Uterus (tissue), 4 donors: ENCODE measurements around the gene GABRB1. TPM values are rescaled to one million over a fixed set of nuclear protein-coding genes. Genes with fewer than 3 reads are reported as not detected.

Source experiments
- DNase-seq, 2 donors: peaks; one replicate each; pipeline ENCODE4 v3.0.0-alpha.2; 2019 to 2020
- H3K27ac ChIP-seq, 2 donors: fragments of 200-600 bp; sonication (generic); 1 replicate in 1 of 2; 2 replicates in 1 of 2; pipeline ENCODE4 v1.5.1; 2016 to 2018
- H3K27me3 ChIP-seq, 2 donors: fragments of 200-600 bp; sonication (generic); one replicate each; pipeline ENCODE4 v1.5.1; 2018 to 2019; ENCODE audit warnings: control low read depth in 1 of 2
- H3K36me3 ChIP-seq, 2 donors: fragments of 200-600 bp; sonication (generic); one replicate each; pipeline ENCODE4 v1.5.1; 2019; ENCODE audit warnings: control low read depth in 1 of 2
- H3K4me1 ChIP-seq, 2 donors: fragments of 200-600 bp; sonication (generic); one replicate each; pipeline ENCODE4 v1.5.1; 2018 to 2019; ENCODE audit warnings: control low read depth in 1 of 2
- H3K4me3 ChIP-seq, 2 donors: fragments of 200-600 bp; sonication (generic); 1 replicate in 1 of 2; 2 replicates in 1 of 2; pipeline ENCODE4 v1.5.1; 2018 to 2019; ENCODE audit warnings: mild to moderate bottlenecking in 1 of 2
- H3K9me3 ChIP-seq, 2 donors: fragments of 200-600 bp; sonication (generic); one replicate each; pipeline ENCODE4 v1.5.1; 2019; ENCODE audit warnings: control low read depth in 1 of 2
- CTCF ChIP-seq, 4 experiments: fragments of 200-600 bp in 2 of 4; fragments of 450-650 bp in 2 of 4; sonication (generic) in 2 of 4; IDR thresholded peaks; one replicate each; pipeline ENCODE4 v1.5.1; 2016 to 2019; ENCODE audit warnings: antibody characterized with exemption in 4 of 4, mild to moderate bottlenecking in 2 of 4, moderate library complexity in 1 of 4
- POLR2A ChIP-seq, 2 donors: fragments of 450-650 bp; IDR thresholded peaks; one replicate each; pipeline ENCODE4 v1.6.1; 2016; ENCODE audit warnings: antibody characterized with exemption in 2 of 2, mild to moderate bottlenecking in 1 of 2, moderate library complexity in 1 of 2
- intact Hi-C: fragments of 100-400 bp; cut with DNase I; formaldehyde crosslinking; loops from one replicate; pipeline ENCODE4 v1.15.1; 2023; ENCODE audit warnings: low total_unique reads
- total RNA-seq, 4 donors: library from RNA; depleted of rRNA in 3 of 4; stranded (reverse); fragments of >200 nt in 3 of 4; gene quantifications; one replicate each; pipeline versions ENCODE4 v1.1.0 to v1.2.4, GENCODE V29; 2014 to 2023
- donor health status: DM: yes; HTN: yes; CAD: no.

The GABRB1 gene
- total RNA-seq, 4 donors from 2014 or later = 1.2 to 1.5 TPM; not detected in 2

- Histone ChIP-seq H3K36me3 (no peaks in the 10 kb centered on the region), H3K4me1 (no peaks in the 10 kb centered on the region), H3K27ac (no peak overlapping the region), H3K9me3 (no peaks in the 10 kb centered on the region), H3K4me3 (no peak overlapping the region), H3K27me3 (no peaks in the 10 kb centered on the region)
- intact Hi-C loops = no loop called here
- no peak for DNase-seq
- TF ChIP-seq POLR2A (IDR thresholded peaks at IDR 0.05) (no peak), CTCF (IDR thresholded peaks at IDR 0.05) (no peak)
Measured at GRCh38 chr4:47340914-47341313, 309.5 kb downstream of the GABRB1 start.

- no peak for TF ChIP-seq CTCF (IDR thresholded peaks at IDR 0.05)
- TF ChIP-seq POLR2A (IDR thresholded peaks at IDR 0.05) = no peak
- no peak for DNase-seq
- Histone ChIP-seq H3K4me1 (no peaks in the 10 kb centered on the region), H3K27ac (no peak overlapping the region), H3K27me3 (no peaks in the 10 kb centered on the region), H3K9me3 (no peaks in the 10 kb centered on the region), H3K4me3 (no peak overlapping the region), H3K36me3 (no peaks in the 10 kb centered on the region)
- intact Hi-C loops = no loop called here
Measured at GRCh38 chr4:47342796-47343195, 311.4 kb downstream of the GABRB1 start.

GRCh38 chr4:47349326-47349725 lies 318.0 kb downstream of the GABRB1 start:
- Histone ChIP-seq H3K27ac (no peak overlapping the region), H3K27me3 (no peaks in the 10 kb centered on the region), H3K4me3 (no peak overlapping the region), H3K9me3 (no peaks in the 10 kb centered on the region), H3K36me3 (no peaks in the 10 kb centered on the region), H3K4me1 (no peaks in the 10 kb centered on the region)
- intact Hi-C loops = no loop called here
- DNase-seq = no peak
- TF ChIP-seq CTCF (IDR thresholded peaks at IDR 0.05) (no peak), POLR2A (IDR thresholded peaks at IDR 0.05) (no peak)

GRCh38 chr4:47355568-47355967 lies 324.2 kb downstream of the GABRB1 start:
- Histone ChIP-seq H3K27ac (no peak overlapping the region), H3K9me3 (no peaks in the 10 kb centered on the region), H3K36me3 (no peaks in the 10 kb centered on the region), H3K4me1 (no peaks in the 10 kb centered on the region), H3K4me3 (no peak overlapping the region), H3K27me3 (no peaks in the 10 kb centered on the region)
- TF ChIP-seq CTCF (IDR thresholded peaks at IDR 0.05) (no peak), POLR2A (IDR thresholded peaks at IDR 0.05) (no peak)
- intact Hi-C loops = no loop called here
- no peak for DNase-seq

GRCh38 chr4:47359891-47360290 lies 328.5 kb downstream of the GABRB1 start:
- intact Hi-C loops = no loop called here
- TF ChIP-seq POLR2A (IDR thresholded peaks at IDR 0.05) = no peak
- no peak for TF ChIP-seq CTCF (IDR thresholded peaks at IDR 0.05)
- Histone ChIP-seq H3K4me1 (no peaks in the 10 kb centered on the region), H3K27me3 (no peaks in the 10 kb centered on the region), H3K4me3 (no peak overlapping the region), H3K36me3 (no peaks in the 10 kb centered on the region), H3K27ac (no peak overlapping the region), H3K9me3 (no peaks in the 10 kb centered on the region)
- DNase-seq = no peak
